HG03025 (cell line): ENCODE measurements around the gene HDAC10.
"Not testable (repeated sequence)": the region's sequence is repeated elsewhere in the genome, so short reads cannot be mapped to it uniquely, and the experiment has no call there.

ENCODE experiments used
- ATAC-seq: cut with Tn5 transposase; IDR thresholded peaks from one replicate; pipeline ENCODE4 v1.9.1; 2021; ENCODE audit warnings: mild to moderate bottlenecking, moderate library complexity; ENCODE audit not compliant: unreplicated experiment, low FRiP score

HDAC10 gene

DNA sequence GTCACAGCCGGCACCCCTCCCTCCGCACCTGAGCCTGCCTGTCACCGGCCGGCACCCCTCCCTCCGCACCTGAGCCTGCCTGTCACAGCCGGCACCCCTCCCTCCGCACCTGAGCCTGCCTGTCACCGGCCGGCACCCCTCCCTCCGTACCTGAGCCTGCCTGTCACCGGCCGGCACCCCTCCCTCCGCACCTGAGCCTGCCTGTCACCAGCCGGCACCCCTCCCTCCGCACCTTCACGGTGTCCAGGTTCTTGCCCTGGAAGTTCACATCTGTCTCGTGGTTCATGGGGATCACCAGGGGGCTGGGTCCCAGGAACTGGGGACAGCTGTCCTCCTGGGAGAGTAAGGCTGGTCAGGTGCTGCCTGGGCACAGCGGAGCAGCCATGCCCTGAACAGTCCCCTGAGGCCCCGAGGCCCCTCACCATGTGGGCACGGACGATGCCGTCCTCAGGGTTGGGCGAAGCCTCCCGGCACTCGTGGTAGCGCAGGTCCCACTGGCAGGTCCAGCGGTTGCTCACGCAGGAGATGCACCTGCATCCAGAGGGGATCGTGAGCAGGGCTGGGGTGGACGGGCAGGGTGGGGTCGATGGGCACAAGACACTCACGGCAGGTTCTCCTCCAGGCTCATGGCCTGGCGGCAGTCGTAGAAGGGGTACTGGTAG, 34.6 kb upstream of the HDAC10 start:
- ATAC-seq, result no peak

DNA sequence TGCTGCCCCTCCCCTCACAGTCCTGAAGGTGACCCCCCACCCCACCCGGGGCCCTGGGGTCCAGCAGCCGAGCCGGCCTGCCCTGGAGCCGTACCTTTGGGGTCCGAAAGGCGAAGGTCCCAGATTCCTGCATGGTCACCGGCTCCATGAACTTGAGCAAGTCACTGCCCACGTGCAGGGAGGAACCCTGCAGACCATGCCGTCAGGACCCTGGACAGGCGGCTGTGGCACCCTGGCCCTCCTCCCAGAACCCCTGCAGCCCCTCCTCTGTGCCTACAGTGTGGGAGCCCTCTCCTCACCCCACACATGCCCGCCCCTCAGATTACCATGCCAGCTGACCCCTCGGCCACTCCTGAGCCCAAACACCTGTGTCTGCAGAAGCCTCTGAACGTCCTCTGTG, 33.4 kb upstream of the HDAC10 start:
- ATAC-seq, result no peak

DNA sequence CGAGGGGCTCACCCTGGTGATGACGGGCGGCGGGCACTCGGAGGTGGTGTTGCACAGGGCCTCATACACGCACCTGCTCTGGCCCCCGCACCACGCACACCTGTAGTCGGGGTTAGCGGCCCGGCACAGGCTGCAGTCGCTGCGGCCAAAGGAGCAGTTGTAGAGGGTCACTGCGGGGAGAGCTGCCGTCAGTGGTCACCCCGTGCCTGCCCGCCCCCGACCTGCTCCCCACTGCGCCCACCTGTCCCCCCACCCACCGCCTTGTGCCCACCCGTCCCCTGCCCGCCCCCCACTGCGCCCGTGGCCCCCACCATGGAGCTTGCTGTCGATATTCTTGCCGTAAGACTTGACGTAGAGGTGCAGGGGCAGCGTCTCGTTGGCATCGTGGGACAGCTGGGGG, 32.8 kb upstream of the HDAC10 start:
- no peak for ATAC-seq

GRCh38 chr22:50282361-50283155, 31.5 kb upstream of the HDAC10 start:
- ATAC-seq, result no peak

GRCh38 chr22:50281957-50282356, 30.9 kb upstream of the HDAC10 start:
- no peak for ATAC-seq

DNA sequence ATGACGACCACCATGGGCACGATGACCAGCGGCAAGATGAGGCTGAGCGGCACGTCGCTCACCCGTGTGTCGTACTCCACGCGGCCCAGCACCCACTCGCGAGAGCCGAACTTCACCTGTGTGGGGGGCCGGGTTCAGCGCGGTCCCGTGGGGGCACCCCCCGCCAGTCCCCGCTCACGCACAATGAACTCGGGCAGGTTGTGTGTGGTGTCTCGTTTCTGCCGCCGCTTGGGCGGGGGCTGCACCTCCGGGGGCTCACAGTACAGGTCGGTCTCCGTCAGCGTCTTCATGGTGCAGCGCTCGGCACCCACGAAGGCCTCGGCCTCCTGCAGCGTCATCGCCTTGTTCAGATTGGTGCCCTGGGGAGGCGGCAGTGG, 30.3 kb upstream of the HDAC10 start:
- ATAC-seq, result no peak

- ATAC-seq, result no peak
Observed at GRCh38 chr22:50280708-50281383, 29.8 kb upstream of the HDAC10 start.

- ATAC-seq, result no peak
Observed at GRCh38 chr22:50280022-50280707, 29.1 kb upstream of the HDAC10 start.

GRCh38 chr22:50278956-50279619, 28.0 kb upstream of the HDAC10 start:
- no peak for ATAC-seq

DNA sequence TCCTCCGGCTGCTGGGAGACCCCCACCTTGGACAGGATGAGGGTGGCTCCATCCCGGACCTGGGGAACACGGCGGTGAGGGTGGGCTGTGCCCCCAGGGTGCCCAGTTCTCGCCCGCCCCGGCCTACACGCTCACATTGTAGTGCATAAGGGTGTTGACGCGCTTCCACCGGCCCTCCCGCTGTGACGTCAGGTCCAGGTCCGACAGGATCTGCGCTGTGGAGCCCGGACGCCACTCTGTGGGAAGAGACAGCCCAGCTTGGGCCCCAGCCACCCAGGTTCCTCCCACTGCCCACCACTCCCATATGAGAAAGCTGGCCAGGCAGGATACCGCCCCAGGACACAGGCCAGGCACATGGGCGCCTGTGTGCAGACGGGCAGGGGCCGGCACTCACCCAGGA, 27.4 kb upstream of the HDAC10 start:
- no peak for ATAC-seq

DNA sequence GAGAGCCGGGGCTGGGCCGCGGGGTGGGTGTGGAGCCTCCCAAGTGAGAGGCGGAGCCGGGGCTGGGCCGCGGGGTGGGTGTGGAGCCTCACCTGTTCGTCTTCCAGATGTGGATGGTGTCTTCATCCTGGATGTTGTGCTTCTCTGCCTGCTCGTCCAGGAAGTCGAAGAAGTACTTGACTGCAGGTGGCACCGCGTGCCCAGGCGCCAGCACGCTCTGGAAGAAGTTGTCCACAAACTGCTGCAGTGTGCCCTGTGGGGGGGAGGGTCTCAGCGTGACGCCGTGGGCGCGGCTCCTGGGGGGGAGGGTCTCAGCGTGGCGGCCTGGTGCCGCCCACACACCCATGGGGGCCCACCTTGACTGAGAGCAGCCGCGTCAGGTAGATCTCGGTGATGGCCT, 26.7 kb upstream of the HDAC10 start:
- no peak for ATAC-seq

DNA sequence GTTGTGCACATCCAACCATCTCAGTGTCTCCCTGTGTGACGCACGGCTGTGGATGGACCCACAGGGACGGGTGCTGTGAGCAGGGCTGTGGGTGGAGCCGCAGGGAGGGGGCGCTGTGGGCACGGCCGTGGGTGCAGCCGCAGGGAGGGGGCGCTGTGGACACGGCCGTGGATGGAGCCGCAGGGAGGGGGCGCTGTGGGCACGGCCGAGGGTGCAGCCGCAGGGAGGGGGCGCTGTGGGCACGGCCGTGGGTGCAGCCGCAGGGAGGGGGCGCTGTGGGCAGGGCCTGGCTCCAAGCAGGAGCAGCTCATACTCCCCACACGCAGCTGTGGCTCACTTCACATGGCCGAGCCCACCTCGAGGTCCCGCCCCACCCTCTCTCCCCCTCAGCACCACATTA, 25.1 kb upstream of the HDAC10 start:
- peak; percentile 65 for ATAC-seq

GRCh38 chr22:50275181-50276055, 24.4 kb upstream of the HDAC10 start:
- ATAC-seq, result no peak

DNA sequence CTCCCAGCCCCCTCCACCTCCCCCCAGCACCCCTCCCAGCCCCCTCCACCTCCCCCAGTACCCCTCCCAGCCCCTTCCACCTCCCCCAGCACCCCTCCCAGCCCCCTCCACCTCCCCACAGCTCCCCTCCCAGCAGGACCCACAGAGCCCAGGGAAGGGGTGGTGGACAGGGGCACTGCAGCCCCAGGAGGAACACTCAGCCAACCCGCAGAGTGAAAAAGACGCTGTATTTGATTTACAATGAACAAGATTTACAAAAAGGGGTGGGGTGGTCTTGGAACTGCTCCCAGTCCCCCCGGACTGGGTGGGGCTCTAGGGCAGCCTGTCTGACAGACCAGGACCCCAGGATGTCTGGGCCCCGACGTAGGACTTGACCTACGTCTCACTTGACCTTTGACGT, 23.7 kb upstream of the HDAC10 start:
- no peak for ATAC-seq

DNA sequence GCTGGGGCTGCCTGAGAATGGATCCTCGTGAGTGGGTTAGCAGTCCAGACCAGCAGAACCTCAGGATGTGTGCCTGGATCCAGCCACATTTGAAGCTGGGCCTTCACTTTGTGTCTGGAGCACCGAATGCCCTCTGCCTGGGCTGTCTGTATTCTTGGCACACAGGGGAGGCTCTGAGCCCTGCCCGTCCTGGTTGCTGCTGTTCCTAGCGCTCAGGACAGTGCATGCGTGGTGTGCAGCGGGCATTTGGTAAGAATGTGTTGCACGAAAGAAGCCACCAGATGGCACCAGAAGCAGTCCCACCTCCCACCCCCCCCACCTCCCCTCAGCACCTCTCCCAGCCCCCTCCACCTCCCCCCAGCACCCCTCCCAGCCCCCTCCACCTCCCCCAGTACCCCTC, 23.2 kb upstream of the HDAC10 start:
- no peak for ATAC-seq

DNA sequence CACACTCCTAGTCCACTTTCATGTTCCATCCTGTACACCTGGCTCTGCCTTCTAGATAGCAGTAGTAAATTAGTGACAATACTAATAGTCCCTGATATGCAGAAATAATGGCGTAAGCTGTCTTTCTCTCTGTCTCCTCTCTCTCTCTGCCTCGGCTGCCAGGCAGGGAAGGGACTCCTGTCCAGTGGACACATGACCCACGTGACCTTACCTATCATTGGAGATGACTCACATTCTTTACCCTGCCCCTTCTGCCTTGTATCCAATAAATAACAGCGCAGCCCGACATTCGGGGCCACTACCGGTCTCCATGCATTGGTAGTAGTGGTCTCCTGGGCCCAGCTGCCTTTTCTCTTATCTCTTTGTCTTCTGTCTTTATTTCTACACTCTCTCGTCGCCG, 22.7 kb upstream of the HDAC10 start:
- ATAC-seq, result not testable (repeated sequence)

DNA sequence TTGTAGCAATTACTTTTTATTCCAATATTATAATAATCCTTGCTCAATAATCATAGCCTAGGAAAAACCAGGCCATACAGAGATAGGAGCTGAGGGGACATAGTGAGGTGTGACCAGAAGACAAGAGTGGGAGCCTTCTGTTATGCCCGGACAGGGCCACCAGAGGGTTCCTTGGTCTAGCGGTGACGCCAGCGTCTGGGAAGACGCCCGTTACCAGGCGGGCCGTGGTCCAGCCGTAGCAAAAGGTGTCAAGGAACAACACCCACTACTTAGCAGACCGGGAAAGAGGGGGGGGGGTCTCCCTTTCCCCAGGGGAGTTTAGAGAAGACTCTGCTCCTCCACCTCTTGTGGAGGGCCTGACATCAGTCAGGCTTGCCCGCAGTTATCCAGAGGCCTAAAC, 22.3 kb upstream of the HDAC10 start:
- not testable (repeated sequence) for ATAC-seq

- ATAC-seq, result no peak
Observed at GRCh38 chr22:50272044-50272802, 21.2 kb upstream of the HDAC10 start.

DNA sequence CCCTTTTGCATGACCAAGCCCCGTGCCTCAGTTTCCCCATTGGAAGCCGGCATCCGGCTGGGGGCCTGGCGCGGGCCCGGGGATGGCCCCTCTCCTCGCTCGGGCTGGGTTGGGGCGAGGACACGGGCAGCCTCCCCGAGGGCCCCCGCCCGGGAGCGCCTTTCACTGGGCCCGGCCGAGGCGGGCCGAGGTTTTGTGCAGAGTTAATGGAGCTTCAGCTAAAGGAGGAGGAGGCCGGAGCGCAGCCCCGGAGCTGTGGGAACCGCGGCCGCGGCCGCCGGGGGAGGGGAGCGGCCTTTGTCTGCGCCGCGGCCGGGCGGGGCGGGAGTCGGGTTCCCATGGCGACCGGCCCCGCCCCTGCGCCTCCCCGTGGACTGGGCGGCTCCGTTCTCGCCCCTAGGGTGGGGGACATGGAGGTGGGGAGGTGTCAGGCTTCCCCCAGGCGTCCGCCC, 20.5 kb upstream of the HDAC10 start:
- ATAC-seq, result no peak
